Upper lobe of left lung (tissue), 4 donors: ENCODE results near the gene HOXA10.

Source experiments
- CTCF ChIP-seq, 6 experiments: fragments of 450-650 bp in 4 of 6; fragments of 200-600 bp in 2 of 6; sonication (generic) in 2 of 6; IDR thresholded peaks; one replicate each; pipeline ENCODE4 v1.5.1; 2016 to 2019; ENCODE audit warnings: antibody characterized with exemption in 6 of 6
- POLR2AphosphoS5 ChIP-seq, 2 donors: sonication (generic); formaldehyde crosslinking; IDR thresholded peaks; one replicate each; pipeline ENCODE4 v1.5.1; 2017; ENCODE audit warnings: antibody characterized with exemption in 2 of 2

GRCh38 chr7:27186668-27187474 lies 12.8 kb upstream of the HOXA10 start:
- TF ChIP-seq POLR2AphosphoS5 (IDR thresholded peaks at IDR 0.05) (no peak), CTCF (IDR thresholded peaks at IDR 0.05) (no peak)
